ENCODE results near the gene COG6.

The COG6 gene

DNA sequence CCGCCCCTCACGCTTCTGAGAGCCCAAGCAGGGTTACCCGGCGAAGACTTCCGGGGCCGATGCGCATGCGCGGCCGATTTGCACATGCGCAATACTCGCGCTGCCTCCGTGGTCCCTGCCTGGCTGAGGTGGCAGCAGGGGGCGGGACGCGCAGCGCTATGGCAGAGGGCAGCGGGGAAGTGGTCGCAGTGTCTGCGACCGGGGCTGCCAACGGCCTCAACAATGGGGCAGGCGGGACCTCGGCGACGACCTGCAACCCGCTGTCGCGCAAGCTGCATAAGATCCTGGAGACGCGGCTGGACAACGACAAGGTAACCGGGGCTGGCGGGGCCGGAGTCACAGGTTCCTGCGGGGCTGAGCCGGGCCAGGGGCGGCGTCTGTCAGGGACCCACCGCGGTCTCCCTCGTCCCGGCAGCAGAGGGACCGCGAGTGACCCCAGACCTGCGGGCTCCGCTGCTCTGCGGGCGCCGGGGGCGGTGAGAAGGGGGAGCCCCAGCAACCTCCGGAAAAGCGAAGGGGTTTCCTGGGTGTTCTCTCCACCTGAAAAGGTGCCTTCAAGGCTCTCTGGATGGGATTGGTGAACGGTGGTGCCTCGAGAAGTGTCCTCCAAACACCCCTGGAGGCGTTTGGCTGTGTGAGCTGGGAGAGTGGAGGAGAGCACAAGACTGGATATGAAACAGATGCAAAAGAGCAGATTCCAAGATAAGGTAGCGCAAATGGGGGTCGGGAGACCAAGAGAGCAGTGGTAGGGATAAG is at the start of gene COG6:
Gene COG6 (plus strand): TSS at position 94 of the 756 bp plus-strand sequence. CDS start 65 bp downstream, at position 159.
- DNase-seq (ENCODE audit: low read depth, low spot score) = peak; percentile 62

GRCh38 chr13:39605677-39606320 is 49.7 kb upstream of the COG6 start:
- DNase-seq (ENCODE audit: low read depth, low spot score) = no peak

- DNase-seq (ENCODE audit: low read depth, low spot score) = no peak
Measured at GRCh38 chr13:39607876-39608275, 47.6 kb upstream of the COG6 start.

DNA sequence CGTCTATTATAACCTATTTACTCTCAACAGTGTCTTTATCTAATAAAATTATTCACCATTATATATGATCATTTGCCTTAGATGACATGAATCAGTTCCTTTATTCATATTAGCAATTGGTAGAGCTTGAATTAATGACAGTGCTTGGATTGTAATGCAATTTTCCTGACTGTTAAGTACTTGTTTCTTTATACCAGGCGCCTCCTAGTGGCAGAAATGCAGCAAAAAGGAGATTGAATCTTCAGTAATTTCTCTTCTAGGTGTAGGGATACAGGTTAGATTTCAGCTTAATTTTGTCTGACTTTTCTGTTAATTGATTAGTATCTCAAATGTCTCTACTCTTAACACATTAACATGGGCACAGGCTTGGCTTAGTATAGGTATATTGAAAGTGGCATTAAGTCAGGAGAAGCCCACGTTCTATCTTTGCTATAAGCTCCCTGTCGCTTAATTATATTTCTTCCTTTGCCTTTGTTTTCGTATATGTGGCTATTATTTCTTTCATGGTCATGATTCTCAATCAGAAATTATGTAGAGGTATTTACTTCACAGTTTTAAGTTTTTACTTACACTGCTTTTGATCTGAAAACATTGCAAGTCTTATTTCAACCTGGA is 43.3 kb upstream of the COG6 start:
- peak; percentile 62 for DNase-seq (ENCODE audit: low read depth, low spot score)

DNA sequence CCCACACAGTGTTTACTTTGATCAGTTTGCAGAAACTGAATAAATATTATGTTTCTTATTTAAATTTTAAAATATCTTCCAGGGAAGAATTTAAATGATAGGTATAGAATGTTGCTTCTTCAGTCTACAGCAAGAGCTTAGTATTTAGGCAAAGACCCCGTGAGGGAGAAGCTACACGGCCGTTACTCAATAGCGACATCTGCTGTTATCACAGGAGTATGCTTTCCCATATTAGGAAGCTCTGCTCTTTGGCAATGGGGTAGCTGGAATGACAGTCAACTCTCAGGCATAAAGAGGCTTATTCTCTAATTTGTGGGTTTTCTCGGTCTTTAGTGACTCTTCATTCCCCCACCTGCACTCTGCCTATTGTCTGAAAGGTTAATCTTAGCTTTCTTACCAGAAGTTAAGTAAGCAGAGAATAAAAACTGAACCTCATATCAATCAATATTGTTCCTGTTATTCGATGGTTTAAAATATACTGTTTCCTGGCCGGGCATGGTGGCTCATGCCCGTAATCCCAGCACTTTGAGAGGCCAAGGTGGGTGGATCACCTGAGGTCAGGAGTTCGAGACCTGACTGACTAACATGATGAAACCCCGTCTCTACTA is 39.3 kb upstream of the COG6 start:
- no peak for DNase-seq (ENCODE audit: low read depth, low spot score)

DNA sequence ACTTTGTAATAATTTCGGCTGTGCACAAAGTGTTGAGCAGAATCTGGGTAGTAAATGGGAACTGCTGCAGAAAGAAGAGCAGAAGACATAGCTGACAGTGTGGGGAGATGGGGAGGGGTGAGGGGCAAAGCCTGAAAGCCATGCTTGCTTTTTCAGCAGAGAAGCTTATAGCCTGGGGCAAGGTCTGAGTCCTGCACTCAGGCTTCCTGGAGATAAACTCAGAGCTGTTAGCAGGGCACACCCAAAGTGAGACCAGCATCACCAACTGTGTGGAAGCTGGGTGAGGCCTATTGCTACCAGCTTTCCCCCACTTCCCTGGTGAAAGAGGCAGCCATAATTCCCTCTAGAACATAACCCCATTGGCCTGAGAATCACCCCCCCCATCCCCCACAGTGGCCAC is 36.9 kb upstream of the COG6 start:
- DNase-seq (ENCODE audit: low read depth, low spot score) = no peak

DNA sequence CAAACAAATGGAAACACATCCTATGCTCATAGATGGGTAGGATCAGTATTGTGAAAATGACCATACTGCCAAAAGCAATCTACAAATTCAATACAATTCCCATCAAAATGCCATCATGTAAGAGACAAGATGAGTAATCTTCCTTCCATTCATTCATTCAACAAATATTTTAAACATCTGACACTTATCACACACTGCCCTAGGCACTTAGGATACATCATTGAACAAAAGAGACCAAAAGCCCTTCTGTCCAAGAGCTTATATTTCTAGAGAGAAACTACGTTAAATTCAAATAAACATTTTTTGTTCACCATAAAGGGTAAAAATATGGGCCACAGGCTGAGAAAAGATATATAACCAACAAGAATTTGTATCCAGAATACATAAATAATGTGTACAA is 32.0 kb upstream of the COG6 start:
- no peak for DNase-seq (ENCODE audit: low read depth, low spot score)

DNA sequence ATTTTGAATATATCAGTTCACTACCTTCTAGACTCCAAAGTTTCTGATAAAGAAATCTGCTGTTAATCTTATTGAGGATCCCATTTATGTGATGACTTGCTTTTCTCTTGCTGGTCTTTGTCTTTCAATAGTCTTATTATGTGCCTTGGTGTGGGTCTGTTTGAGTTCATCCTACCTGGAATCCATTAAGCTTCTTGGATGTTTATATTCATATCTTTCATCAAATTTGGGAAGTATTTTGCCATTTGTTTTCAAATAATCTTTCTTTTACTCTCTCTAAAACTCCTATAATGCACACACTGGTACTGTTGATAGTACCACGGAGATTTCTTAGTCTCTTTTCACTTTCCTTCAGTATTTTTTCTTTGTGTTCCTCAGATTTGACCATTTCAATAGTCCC is 24.2 kb upstream of the COG6 start:
- DNase-seq (ENCODE audit: low read depth, low spot score) = no peak

- DNase-seq (ENCODE audit: low read depth, low spot score) = no peak
Measured at GRCh38 chr13:39632994-39633393, 22.5 kb upstream of the COG6 start.

DNA sequence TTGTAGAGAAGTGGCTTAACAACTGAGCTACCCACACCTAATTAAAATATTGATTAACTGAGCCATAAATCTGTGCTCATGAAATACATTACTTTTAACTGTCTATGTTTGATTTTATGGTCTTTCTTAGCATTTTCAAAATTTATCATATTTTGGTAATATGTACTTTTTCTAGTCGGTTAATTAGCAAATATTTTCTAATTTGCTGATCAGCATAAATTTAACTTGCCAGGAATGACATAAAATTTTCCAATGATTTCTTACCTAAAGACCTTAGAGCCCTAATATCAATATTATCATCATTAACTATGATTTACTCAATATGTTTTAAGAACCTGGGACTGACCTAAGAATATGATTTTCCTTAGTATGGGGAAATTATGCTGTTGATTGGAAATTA is 19.9 kb upstream of the COG6 start:
- no peak for DNase-seq (ENCODE audit: low read depth, low spot score)

DNA sequence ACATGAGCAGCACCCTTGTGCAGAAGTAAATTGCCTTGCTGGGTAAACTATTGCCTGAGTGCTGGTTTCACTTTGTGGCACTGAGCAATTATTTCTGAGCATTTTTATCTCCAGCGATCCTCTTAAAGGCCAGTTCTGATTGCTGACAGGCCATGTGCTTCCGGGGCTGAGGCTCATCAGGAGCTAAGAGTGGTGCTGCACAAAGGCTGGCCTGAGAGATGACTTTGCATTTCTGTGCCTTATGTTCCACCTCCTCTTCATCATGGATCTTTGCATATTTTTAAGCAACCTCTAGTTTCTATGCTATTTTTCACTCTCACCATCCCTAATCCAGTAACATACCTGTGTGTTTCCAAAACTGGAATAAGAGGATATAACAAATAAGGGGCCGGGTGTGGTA is 17.6 kb upstream of the COG6 start:
- no peak for DNase-seq (ENCODE audit: low read depth, low spot score)

DNA sequence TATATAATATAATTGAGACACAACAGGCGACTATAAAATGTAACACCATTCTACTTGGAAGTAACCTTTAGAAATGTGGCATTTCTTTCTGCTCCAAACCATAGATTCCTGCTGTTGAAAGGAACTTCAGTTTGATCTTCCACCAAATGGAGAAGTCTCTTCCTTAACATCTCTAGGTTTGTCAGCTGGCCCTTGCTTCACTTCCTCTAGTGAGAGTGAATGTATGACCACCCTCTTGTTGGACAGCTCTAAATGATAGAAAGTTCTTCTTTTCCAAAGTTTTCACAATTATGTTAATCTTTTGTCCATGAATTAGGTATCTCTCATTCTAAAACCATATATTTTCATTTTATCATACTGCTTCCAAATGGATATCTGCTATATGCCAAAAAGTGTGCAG is 13.8 kb upstream of the COG6 start:
- DNase-seq (ENCODE audit: low read depth, low spot score) = no peak

DNA sequence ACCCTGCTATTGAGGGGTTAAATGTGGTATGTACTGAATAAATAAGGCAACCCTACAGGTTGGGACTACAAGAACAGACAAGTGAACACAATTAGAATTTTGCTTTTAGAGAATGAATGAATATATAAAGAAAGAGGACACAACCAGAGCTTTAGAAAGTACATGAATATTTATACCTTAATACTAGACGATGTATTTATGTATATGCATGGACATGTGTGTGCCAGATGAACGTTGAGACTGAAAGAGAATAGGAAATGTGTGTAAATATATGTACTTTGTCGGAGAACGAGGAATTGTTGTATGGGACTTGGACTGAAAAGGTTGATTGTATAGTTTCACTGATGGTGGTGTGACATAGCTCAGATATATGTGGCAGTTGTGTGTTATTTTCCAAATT is 9.3 kb upstream of the COG6 start:
- no peak for DNase-seq (ENCODE audit: low read depth, low spot score)

DNA sequence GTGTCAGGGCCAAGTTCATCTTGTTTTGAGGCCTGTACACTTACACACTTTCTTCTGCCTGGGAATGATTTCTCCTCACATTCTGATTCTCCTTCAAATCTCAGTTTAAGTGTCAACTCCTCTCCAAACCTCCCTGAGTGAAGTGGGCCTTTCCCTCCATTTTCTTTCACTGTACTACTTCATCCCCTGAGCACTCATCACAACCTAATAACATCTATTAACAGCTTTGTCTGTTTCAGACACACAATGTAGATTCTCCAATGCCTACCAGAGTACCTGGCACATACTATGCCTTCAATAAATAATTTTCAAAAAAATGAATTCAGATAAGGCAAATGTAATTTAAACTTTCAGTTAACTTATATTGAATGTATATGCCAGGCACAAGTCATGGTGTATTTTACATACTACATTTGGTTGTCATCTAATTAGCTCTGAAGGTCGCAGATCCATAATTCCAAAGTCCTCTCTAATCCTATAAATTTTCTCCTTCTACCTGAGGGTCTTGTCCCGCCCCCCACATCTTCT is 357 bp upstream of the COG6 start:
- DNase-seq (ENCODE audit: low read depth, low spot score) = no peak

DNA sequence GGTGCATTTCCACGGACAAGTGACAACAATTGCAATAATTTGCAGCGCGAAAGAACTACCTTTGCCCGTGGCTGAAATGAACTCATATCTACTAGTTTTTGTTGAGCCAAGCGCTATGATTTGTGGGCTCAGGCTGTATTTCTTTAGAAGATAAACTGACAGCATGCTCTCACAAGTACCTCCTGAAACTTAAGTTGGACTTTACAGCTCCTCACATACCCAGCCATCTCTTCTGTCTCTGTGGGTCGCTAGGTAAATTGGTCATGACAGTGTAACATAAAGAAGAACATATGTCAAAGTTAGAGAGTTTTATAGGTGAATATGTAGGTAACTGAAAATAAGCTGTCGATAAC is 839 bp downstream of the COG6 start:
- DNase-seq (ENCODE audit: low read depth, low spot score) = no peak

- DNase-seq (ENCODE audit: low read depth, low spot score) = no peak
Measured at GRCh38 chr13:39663508-39663907, 8.0 kb downstream of the COG6 start.

DNA sequence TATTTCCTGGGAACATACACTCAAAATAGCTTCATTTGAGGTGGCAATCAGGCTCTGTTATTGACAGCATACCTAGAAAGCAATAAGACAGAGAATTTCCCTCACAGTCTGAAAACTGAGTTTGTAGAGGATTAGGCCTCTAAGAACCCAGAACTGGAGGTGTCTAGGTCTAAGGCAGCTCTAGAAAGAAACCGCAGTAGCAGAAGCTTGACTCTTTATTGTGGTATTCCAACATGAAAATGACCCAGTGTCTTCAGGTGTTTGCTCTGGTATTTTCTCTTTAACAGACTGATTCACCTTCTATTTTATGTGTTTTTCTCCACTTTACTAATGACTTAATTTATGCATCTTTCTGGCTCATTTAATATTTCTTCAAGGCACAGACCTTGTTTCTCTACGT is 8.5 kb downstream of the COG6 start:
- DNase-seq (ENCODE audit: low read depth, low spot score) = no peak

DNA sequence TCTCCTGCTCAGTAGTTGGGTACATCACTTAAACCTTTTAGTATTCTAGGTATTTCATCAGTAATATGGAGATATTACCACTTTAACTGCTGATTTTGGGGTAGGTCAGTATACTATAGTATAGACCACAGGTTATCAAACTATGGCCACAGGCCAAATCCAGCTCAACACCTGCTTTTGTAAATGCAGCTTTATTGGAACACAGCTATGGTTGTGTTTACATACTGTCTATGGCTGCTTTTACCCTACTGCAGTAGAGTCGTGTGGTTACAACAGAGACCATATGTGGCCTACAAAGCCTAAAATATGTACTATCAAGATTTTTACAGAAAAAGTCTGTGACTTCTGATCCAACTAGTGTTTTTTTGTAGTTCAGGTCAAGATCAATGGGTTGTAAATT is 10.3 kb downstream of the COG6 start:
- DNase-seq (ENCODE audit: low read depth, low spot score) = no peak

- DNase-seq (ENCODE audit: low read depth, low spot score) = no peak
Measured at GRCh38 chr13:39670445-39670844, 15.0 kb downstream of the COG6 start.

- no peak for DNase-seq (ENCODE audit: low read depth, low spot score)
Measured at GRCh38 chr13:39672378-39673132, 17.1 kb downstream of the COG6 start.

GRCh38 chr13:39675904-39676303 is 20.4 kb downstream of the COG6 start:
- no peak for DNase-seq (ENCODE audit: low read depth, low spot score)
